ENCODE results near the gene TMBIM4. TPM values are rescaled to one million over a fixed set of nuclear protein-coding genes. Genes with fewer than 3 reads are reported as not detected.

Gene TMBIM4
- total RNA-seq, 4 donors from 2014 or later: 104 to 131 (median 114) TPM

GRCh38 chr12:66195242-66195641 is 25.4 kb upstream of the TMBIM4 start:
- no peak overlapping the region for H3K4me3 ChIP-seq
- peaks cover 0 to 3% (median 0%) of the 10 kb centered on the region in 3 donors for H3K9me3 ChIP-seq
- WGBS, 2 donors: 78 to 82% methylated on average over 6 of the region's 6 CpGs
- no peaks in the 10 kb centered on the region for H3K36me3 ChIP-seq
- H3K27ac ChIP-seq: peak overlapping the region in 1 of 4 donors; percentile 17
- TF ChIP-seq POLR2A (IDR thresholded peaks at IDR 0.05) (no peak), CTCF (IDR thresholded peaks at IDR 0.05) (no peak)
- intact Hi-C loops (cut with DNase I): no loop called here
- no peak for DNase-seq
- peaks cover 0 to 45% (median 10%) of the 10 kb centered on the region in 3 donors for H3K4me1 ChIP-seq
- no peaks in the 10 kb centered on the region for H3K27me3 ChIP-seq

- no peaks in the 10 kb centered on the region for H3K9me3 ChIP-seq
- DNase-seq: no peak
- H3K27me3 ChIP-seq: peaks cover 0 to 7% (median 0%) of the 10 kb centered on the region in 4 donors
- no peak overlapping the region for H3K27ac ChIP-seq
- H3K4me3 ChIP-seq: no peak overlapping the region
- WGBS, 2 donors: 88 to 100% methylated on average over 1 to 2 of the region's 2 CpGs
- intact Hi-C loops (cut with DNase I): no loop called here
- H3K36me3 ChIP-seq: no peaks in the 10 kb centered on the region
- TF ChIP-seq POLR2A (IDR thresholded peaks at IDR 0.05) (no peak), CTCF (IDR thresholded peaks at IDR 0.05) (no peak)
- H3K4me1 ChIP-seq: peaks cover 0 to 53% (median 10%) of the 10 kb centered on the region in 3 donors
Observed at GRCh38 chr12:66194122-66194521, 24.3 kb upstream of the TMBIM4 start.

- 75 to 81% methylated on average over 6 to 7 of the region's 7 CpGs for WGBS, 2 donors
- Histone ChIP-seq H3K27ac (peak overlapping the region in 1 of 4 donors; percentile 63), H3K36me3 (no peaks in the 10 kb centered on the region), H3K9me3 (no peaks in the 10 kb centered on the region), H3K4me3 (peak overlapping the region in 1 of 4 donors; percentile 82), H3K27me3 (peaks cover 0 to 25% (median 0%) of the 10 kb centered on the region in 4 donors), H3K4me1 (peaks cover 0 to 42% (median 10%) of the 10 kb centered on the region in 3 donors)
- no peak for DNase-seq
- intact Hi-C loops (cut with DNase I): no loop called here
- TF ChIP-seq POLR2A (IDR thresholded peaks at IDR 0.05) (no peak), CTCF (IDR thresholded peaks at IDR 0.05) (no peak)
Observed at GRCh38 chr12:66191547-66192126, 21.8 kb upstream of the TMBIM4 start.

GRCh38 chr12:66190519-66191370 is 20.9 kb upstream of the TMBIM4 start:
- intact Hi-C loops (cut with DNase I): no loop called here
- no peaks in the 10 kb centered on the region for H3K9me3 ChIP-seq
- no peak for DNase-seq
- TF ChIP-seq POLR2A (IDR thresholded peaks at IDR 0.05): no peak
- peak in 1 of 6 experiments; percentile 2 for TF ChIP-seq CTCF (IDR thresholded peaks at IDR 0.05)
- H3K27ac ChIP-seq: peak overlapping the region in 3 of 4 donors; percentile 63 to 94 (median 80)
- H3K4me1 ChIP-seq: peaks cover 0 to 33% (median 10%) of the 10 kb centered on the region in 3 donors
- H3K4me3 ChIP-seq: peak overlapping the region in 3 of 4 donors; percentile 39 to 82 (median 65)
- H3K36me3 ChIP-seq: no peaks in the 10 kb centered on the region
- peaks cover 0 to 25% (median 0%) of the 10 kb centered on the region in 4 donors for H3K27me3 ChIP-seq
- WGBS, 2 donors: 18 to 33% methylated on average over 1 of the region's 1 CpG

GRCh38 chr12:66189889-66190288 is 20.1 kb upstream of the TMBIM4 start:
- intact Hi-C loops (cut with DNase I): no loop called here
- WGBS, 2 donors: 53 to 73% methylated on average over 6 of the region's 6 CpGs
- H3K27ac ChIP-seq: peak overlapping the region; percentile 80 to 98 (median 88)
- no peaks in the 10 kb centered on the region for H3K9me3 ChIP-seq
- TF ChIP-seq POLR2A (IDR thresholded peaks at IDR 0.05): no peak
- no peak for TF ChIP-seq CTCF (IDR thresholded peaks at IDR 0.05)
- no peaks in the 10 kb centered on the region for H3K36me3 ChIP-seq
- H3K4me1 ChIP-seq: peaks cover 0 to 32% (median 10%) of the 10 kb centered on the region in 3 donors
- no peak for DNase-seq
- H3K27me3 ChIP-seq: peaks cover 0 to 25% (median 0%) of the 10 kb centered on the region in 4 donors
- peak overlapping the region; percentile 39 to 82 (median 53) for H3K4me3 ChIP-seq

Data from esophagus squamous epithelium (tissue), 5 donors.